Vagina (tissue), 2 donors: ENCODE results near the gene LIPM.

Source experiments
- POLR2A ChIP-seq, 2 donors: fragments of 450-650 bp; IDR thresholded peaks; one replicate each; pipeline ENCODE4 v1.6.1; 2017; ENCODE audit warnings: antibody characterized with exemption in 2 of 2, mild to moderate bottlenecking in 2 of 2, moderate library complexity in 2 of 2
- TF ChIP-seq, protein P1 (sequence below), 3 experiments: fragments of 450-650 bp in 2 of 3; fragments of 200-600 bp in 1 of 3; sonication (generic) in 1 of 3; IDR thresholded peaks; one replicate each; pipeline ENCODE4 v1.5.1; 2017 to 2019; ENCODE audit warnings: antibody characterized with exemption in 3 of 3, mild to moderate bottlenecking in 2 of 3, moderate library complexity in 2 of 3

GRCh38 chr10:88762906-88763305 lies 39.6 kb upstream of the LIPM start:
- TF ChIP-seq, protein P1, sequence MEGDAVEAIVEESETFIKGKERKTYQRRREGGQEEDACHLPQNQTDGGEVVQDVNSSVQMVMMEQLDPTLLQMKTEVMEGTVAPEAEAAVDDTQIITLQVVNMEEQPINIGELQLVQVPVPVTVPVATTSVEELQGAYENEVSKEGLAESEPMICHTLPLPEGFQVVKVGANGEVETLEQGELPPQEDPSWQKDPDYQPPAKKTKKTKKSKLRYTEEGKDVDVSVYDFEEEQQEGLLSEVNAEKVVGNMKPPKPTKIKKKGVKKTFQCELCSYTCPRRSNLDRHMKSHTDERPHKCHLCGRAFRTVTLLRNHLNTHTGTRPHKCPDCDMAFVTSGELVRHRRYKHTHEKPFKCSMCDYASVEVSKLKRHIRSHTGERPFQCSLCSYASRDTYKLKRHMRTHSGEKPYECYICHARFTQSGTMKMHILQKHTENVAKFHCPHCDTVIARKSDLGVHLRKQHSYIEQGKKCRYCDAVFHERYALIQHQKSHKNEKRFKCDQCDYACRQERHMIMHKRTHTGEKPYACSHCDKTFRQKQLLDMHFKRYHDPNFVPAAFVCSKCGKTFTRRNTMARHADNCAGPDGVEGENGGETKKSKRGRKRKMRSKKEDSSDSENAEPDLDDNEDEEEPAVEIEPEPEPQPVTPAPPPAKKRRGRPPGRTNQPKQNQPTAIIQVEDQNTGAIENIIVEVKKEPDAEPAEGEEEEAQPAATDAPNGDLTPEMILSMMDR (IDR thresholded peaks at IDR 0.05) = no peak
- TF ChIP-seq POLR2A (IDR thresholded peaks at IDR 0.05) = no peak
